ENCODE data around the gene SPTBN1. TPM values are rescaled to one million over a fixed set of nuclear protein-coding genes. Genes with fewer than 3 reads are reported as not detected.
"Not testable (repeated sequence)": the region's sequence is repeated elsewhere in the genome, so short reads cannot be mapped to it uniquely, and the experiment has no call there.

SPTBN1 gene
- total RNA-seq, 2 donors from 2014 or later, result 329 to 332 TPM

- DNase-seq (no peak), ATAC-seq (peak; percentile 42 to 54)
- intact Hi-C loops (cut with DNase I), result no loop called here
Observed at GRCh38 chr2:54514822-54515569, 58.9 kb downstream of the SPTBN1 start.

GRCh38 chr2:54516842-54517241 lies 60.7 kb downstream of the SPTBN1 start:
- no peak for DNase-seq
- ATAC-seq, result no peak
- intact Hi-C loops (cut with DNase I), result no loop called here

- DNase-seq; ATAC-seq; intact Hi-C loops (cut with DNase I): not testable (repeated sequence)
Observed at GRCh38 chr2:54518016-54518415, 61.9 kb downstream of the SPTBN1 start.

GRCh38 chr2:54518430-54518829 lies 62.3 kb downstream of the SPTBN1 start:
- ATAC-seq (no peak), DNase-seq (no peak)
- intact Hi-C loops (cut with DNase I), result no loop called here

- ATAC-seq (no peak), DNase-seq (no peak)
- intact Hi-C loops (cut with DNase I), result loop anchor here in 1 of 2 donors (5.0 to 10.0 kb wide), 4 partner anchors 58 to 315 kb away; no protein-coding TSS in a partner anchor
Observed at GRCh38 chr2:54519841-54520459, 63.8 kb downstream of the SPTBN1 start.

GRCh38 chr2:54520687-54521086 lies 64.6 kb downstream of the SPTBN1 start:
- ATAC-seq, result peak in 1 of 2 donors; percentile 29
- intact Hi-C loops (cut with DNase I), result loop anchor here in 1 of 2 donors (5.0 to 10.0 kb wide), 4 partner anchors 58 to 316 kb away; no protein-coding TSS in a partner anchor

GRCh38 chr2:54522624-54523281 lies 66.6 kb downstream of the SPTBN1 start:
- peak; percentile 57 to 62 for ATAC-seq
- intact Hi-C loops (cut with DNase I), result loop anchor here in 1 of 2 donors (5.0 to 10.0 kb wide), 4 partner anchors 60 to 318 kb away; no protein-coding TSS in a partner anchor
- DNase-seq, result no peak

More at GRCh38 chr2:54520687-54521086, 64.6 kb downstream of the SPTBN1 start:
- DNase-seq, result no peak

GRCh38 chr2:54523324-54523959 lies 67.3 kb downstream of the SPTBN1 start:
- intact Hi-C loops (cut with DNase I), result loop anchor here in 1 of 2 donors (5.0 to 10.0 kb wide), 4 partner anchors 61 to 319 kb away; no protein-coding TSS in a partner anchor
- DNase-seq (no peak), ATAC-seq (no peak)

GRCh38 chr2:54524226-54524991 lies 68.3 kb downstream of the SPTBN1 start:
- ATAC-seq (peak; percentile 72 to 73), DNase-seq (peak; percentile 32)
- intact Hi-C loops (cut with DNase I), result loop anchor here in 1 of 2 donors (5.0 to 10.0 kb wide), 4 partner anchors 62 to 320 kb away; no protein-coding TSS in a partner anchor

- DNase-seq, result no peak
- intact Hi-C loops (cut with DNase I), result loop anchor here in 1 of 2 donors (10.0 kb wide), 3 partner anchors 89 to 321 kb away; no protein-coding TSS in a partner anchor
- ATAC-seq, result no peak
Observed at GRCh38 chr2:54525321-54525720, 69.2 kb downstream of the SPTBN1 start.

GRCh38 chr2:54526226-54526879 lies 70.2 kb downstream of the SPTBN1 start:
- no peak for DNase-seq
- intact Hi-C loops (cut with DNase I), result loop anchor here in 1 of 2 donors (10.0 kb wide), 3 partner anchors 88 to 322 kb away; no protein-coding TSS in a partner anchor
- ATAC-seq, result peak; percentile 23 to 31

- no peak for ATAC-seq
- DNase-seq, result no peak
- intact Hi-C loops (cut with DNase I), result loop anchor here in 1 of 2 donors (10.0 kb wide), 3 partner anchors 86 to 324 kb away; no protein-coding TSS in a partner anchor
Observed at GRCh38 chr2:54528311-54528955, 72.3 kb downstream of the SPTBN1 start.

- intact Hi-C loops (cut with DNase I), result loop anchor here in 1 of 2 donors (10.0 kb wide), 3 partner anchors 85 to 325 kb away; no protein-coding TSS in a partner anchor
Observed at GRCh38 chr2:54529518-54529917, 73.4 kb downstream of the SPTBN1 start.

GRCh38 chr2:54529935-54530334 lies 73.8 kb downstream of the SPTBN1 start:
- intact Hi-C loops (cut with DNase I), result loop anchor here in 1 of 2 donors (10.0 kb wide), 3 partner anchors 85 to 325 kb away; no protein-coding TSS in a partner anchor
- no peak for ATAC-seq

More at GRCh38 chr2:54529518-54529917, 73.4 kb downstream of the SPTBN1 start:
- ATAC-seq, DNase-seq: not testable (repeated sequence)

GRCh38 chr2:54531558-54531957 lies 75.4 kb downstream of the SPTBN1 start:
- DNase-seq (no peak), ATAC-seq (no peak)
- intact Hi-C loops (cut with DNase I), result no loop called here

More at GRCh38 chr2:54529935-54530334, 73.8 kb downstream of the SPTBN1 start:
- DNase-seq, result no peak

- intact Hi-C loops (cut with DNase I), result no loop called here
- ATAC-seq (no peak), DNase-seq (no peak)
Observed at GRCh38 chr2:54534221-54534620, 78.1 kb downstream of the SPTBN1 start.

GRCh38 chr2:54534625-54535024 lies 78.5 kb downstream of the SPTBN1 start:
- ATAC-seq (no peak), DNase-seq (no peak)
- intact Hi-C loops (cut with DNase I), result no loop called here
